Frontal cortex (tissue), 4 donors: ENCODE measurements around the gene C5AR2. TPM values are rescaled to one million over a fixed set of nuclear protein-coding genes. Genes with fewer than 3 reads are reported as not detected.
"Not testable (repeated sequence)": the region's sequence is repeated elsewhere in the genome, so short reads cannot be mapped to it uniquely, and the experiment has no call there.

Experiments
- DNase-seq, 2 donors: peaks; one replicate each; pipeline ENCODE4 v3.0.0; 2012; ENCODE audit warnings: low spot score in 2 of 2
- FAIRE-seq: peaks from 2 replicates; lab custom pipeline; 2012; peaks lifted over from hg19 to GRCh38; lab: Jason Lieb, UNC
- total RNA-seq: library from RNA; depleted of rRNA; stranded (reverse); fragments of >200 nt; gene quantifications from one replicate; pipeline ENCODE4 v1.2.3, GENCODE V29; 2014
- donor health status: control.
- donor health status: control.
- donor health status: control.

Gene C5AR2
- total RNA-seq: under 0.01 TPM

DNA sequence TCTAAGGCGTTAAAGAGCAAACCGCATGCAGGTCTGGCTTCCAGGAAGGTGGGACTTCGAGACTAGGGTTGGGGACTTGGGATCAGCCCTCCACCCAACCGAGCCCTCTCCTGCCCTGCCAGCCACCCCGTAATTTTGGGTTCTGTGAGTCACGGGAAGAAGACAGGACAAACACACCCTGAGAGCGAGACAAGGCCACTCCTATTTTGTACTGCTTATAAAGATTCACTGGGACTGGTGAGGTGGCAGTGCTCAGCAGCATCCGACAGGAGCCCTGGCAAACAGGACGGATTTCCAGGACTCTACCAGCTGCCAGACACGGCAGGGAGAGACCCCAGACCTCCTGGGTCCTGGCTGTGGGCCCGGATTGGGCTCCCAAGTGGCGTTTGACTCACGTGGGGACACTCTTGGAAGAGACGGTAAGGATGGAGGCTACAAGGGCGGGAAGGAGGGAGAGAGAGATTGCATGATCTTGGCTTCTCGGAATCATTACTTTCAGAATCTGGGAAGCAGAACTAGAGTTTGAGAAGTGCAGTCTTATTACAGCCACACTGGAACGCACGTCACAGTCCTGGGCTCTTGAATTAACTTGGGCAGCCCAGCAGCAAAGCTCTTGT, at the start of gene C5AR2:
Gene C5AR2, plus strand, starts transcription at position 245 of the 617 bp plus-strand sequence. CDS start 8,625 bp downstream, outside the sequence.
- DNase-seq (no peak), FAIRE-seq (no peak)

DNA sequence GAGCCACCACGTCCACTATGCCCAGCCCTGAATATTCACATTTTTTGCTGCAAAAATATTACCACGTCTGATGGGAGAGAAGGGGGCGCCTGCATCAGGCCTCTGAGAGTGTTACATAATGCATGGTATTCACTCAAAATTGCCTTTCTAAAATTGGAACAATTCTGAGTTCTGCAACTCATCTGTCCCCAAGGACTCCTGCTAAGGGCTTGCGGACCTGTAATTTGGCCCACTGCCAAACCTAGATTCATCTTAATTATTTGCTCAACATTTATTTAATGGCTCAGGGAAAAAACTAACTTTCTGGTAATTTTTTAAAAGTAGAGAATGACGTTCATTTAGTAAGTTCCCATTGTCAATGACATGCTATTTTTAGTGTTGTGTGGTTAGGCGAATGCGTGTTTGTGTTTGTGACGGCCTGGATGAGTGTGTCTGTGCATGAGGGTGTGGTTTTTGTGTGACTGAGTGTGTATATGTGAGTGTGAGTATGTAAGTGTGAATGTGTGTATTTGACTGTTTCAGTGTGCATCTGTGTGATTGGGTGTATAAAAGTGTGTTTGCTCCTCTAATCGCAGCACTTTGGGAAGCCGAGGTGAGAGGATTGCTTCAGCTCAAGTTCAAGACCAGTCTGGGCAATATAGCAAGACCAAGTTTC, 48.4 kb upstream of the C5AR2 start:
- FAIRE-seq: no peak
- DNase-seq: no peak

DNA sequence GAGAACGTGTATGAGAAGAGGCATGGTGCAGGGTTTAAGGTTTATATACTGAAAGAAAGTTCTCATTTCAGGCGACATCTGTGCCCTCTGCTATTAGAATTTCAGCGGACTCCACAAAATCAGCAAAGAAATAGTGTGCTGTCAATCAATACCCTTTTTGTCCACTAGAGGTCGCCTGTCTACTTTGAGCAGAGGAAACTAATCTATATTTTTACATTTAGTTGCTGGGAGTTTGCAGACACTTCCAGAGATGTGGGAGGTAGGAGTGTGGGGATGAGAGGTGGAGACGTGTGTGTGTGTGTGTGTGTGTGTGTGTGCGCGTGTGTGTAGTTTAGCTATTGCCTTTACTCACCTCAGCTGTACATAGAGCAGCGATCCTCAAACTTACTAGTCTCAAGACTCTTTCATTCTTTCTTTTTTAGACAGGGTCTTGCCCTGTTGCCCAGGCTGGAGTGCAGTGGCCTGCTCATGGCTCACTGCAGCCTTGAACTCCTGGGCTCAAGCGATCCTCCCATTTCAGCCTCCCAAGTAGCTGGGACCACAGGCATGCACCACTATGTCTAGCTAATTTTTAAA, 47.6 kb upstream of the C5AR2 start:
- no peak for FAIRE-seq

DNA sequence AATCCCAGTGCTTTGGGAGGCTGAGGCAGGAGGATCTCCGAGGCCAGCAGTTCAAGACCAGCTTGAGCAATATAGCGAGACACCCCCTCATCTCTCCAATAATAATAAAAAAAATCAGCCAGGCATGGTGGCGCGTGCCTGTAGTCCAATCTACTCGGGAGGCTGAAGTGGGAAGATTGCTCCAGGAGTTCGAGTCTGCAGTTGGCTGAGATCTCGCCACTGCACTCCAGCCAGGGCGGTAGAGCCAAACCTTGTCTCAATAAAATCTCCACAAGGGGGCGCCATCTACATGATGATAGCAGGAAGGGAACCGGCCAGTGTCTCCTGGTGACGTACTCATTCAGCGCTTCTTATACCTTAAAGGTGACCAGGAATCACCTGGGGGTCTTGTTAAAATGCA, 35.9 kb upstream of the C5AR2 start:
- DNase-seq: peak; percentile 36 to 72
- FAIRE-seq: no peak

More for the DNA sequence above, 47.6 kb upstream of the C5AR2 start:
- peak in 1 of 2 donors; percentile 34 for DNase-seq

DNA sequence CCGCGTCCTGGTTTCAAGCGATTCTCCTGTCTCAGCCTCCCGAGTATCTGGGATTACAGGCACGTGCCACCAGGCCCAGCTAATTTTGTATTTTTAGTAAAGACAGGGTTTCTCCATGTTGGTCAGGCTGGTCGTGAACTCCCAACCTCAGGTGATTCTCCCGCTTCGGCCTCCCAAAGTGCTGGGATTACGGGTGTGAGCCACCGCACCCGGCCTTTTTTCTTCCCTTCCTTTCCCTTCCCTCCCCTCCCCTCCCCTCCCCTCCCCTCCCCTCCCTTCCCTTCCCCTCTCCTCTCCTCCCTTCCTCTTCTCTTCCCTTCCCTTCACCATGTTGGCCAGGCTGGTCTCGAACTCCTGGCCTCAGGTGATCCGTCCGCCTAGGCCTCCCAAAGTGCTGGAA, 31.1 kb upstream of the C5AR2 start:
- DNase-seq, FAIRE-seq: not testable (repeated sequence)

DNA sequence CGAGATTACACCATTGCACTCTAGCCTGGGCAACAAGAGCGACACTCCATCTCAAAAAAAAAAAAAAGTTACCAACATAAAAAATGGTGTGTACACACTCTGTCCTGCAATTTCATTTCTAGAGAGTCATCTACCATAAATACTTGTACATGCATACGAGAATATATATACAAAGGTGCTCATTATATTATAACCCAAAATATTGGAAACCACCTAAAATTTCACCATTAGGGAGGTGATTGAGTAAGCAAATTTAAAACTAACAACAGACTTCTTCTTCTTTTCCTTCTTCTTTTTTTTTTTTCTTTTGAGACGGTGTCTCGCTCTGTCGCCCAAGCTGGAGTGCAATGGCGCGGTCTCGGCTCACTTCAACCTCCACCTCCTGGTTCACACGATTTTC, 29.7 kb upstream of the C5AR2 start:
- no peak for FAIRE-seq
- DNase-seq: no peak

DNA sequence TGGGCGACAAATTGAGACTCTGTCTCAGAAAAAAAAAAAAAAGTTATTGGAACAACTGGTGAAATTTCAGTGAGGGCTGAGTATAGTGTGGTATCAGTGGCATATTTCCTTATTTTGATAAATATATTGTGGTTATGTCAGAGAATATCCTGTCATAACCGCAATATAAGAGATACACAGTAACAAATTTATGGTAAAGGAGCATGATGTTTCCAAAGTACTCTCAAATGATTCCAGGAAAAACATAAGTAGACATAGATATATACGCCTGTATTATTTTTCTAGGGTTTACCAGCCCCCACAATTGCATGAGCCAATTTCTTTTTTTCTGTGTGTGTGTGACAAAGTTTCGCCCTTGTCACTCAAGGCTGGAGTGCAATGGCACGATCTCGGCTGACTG, 28.0 kb upstream of the C5AR2 start:
- DNase-seq (no peak), FAIRE-seq (no peak)

DNA sequence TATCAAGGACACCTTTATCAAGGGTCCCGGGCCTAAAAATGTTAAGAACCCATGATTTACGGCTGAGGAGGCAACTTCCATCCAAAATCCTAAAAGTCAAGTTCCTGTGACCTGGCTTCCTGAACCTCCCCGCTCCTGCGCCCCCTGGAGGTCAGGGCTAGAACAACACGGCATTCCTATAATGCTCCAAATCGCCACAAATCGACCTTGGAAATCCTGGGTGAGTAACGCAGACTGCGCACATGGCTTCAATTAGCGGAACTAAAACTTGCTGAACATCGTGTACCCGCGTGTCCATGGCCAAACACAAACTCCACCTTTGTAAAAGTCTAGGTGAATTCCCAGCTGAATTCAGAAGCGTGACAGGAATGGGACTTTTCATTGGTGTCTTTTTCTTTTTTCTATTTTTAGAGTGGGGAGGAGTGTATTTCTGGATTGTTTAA, 26.6 kb upstream of the C5AR2 start:
- DNase-seq: peak in 1 of 2 donors; percentile 68

DNA sequence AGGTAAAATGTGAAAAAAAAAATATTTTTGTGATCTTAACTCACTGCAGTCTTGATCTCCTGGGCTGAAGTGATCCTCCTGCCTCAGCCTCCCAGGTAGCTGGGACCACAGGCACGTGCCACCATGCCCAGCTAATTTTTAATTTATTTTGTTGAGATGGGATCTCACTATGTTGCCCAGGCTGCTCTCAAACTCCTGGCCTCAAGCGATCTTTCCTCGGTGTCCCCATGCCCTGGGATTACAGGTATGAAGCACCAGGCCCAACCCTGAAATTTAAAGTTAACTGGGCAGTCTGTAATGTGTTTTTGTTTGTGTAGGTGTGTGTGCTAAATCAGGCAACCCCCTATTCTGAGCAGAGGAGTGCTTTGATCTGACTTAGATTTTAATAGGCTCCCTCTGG, 25.7 kb upstream of the C5AR2 start:
- DNase-seq (no peak), FAIRE-seq (no peak)

More for the DNA sequence above, 26.6 kb upstream of the C5AR2 start:
- FAIRE-seq: no peak

DNA sequence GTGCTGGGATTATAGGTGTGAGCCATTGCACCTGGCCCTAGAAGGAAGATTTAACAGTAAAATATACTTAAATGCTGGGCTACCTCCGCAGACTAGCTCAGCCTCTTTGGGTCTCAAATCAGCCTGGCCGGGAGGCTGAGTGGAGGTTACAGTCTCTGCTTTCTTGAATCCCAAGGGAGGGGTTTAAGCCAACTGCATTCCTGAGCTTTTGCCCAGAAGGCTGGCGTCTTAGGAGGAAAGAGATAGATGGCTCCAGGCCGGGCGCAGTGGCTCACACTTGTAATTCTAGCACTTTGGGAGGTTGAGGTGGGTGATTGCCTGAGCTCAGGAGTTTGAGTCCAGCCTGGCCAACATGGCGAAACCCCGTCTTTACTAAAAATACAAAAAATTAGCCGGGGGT, 22.9 kb upstream of the C5AR2 start:
- FAIRE-seq: no peak
- DNase-seq: no peak

DNA sequence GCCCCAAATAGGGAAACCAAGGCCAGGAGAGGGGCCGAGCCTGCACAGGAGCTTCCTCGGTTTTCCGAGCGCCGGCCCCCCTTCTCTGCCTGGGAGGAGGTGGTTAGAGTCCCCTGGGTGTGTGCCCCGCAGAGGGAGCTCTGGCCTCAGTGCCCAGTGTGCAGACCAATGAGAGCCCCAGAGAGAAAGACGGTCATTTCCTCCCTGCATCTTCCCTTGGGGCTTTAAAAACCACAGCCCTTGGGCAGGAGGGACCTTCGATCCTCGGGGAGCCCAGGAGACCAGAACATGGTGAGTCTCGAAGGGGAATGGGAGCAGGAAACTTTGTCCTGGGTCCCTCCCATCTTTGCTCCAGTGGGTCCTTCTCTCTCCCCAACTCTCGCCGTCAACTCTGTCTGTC, 22.4 kb upstream of the C5AR2 start, which contains the start of gene C5AR1:
Gene C5AR1, plus strand, starts transcription at position 254 of the 400 bp plus-strand sequence. Its CDS starts 35 bp downstream, at position 289.
- no peak for DNase-seq
- FAIRE-seq: no peak

DNA sequence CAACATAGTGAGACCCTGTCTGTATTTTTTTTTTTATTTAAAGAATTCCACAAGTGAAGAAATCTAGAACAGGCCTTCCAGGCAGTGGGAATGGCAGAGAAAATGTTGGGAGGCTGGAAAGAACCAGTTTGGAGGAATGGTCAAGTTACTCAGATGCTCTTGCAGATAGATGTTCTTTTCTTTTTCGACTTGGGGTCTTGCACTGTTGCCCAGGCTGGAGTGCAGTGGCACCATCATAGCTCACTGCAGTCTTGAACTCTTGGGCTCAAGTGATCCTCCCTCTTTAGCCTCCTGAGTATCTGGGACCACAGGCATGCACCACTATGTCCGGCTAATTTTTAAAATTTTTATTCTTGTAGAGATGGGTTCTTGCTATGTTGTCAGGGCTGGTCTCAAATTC, 21.7 kb upstream of the C5AR2 start:
- DNase-seq: no peak
- FAIRE-seq: no peak

DNA sequence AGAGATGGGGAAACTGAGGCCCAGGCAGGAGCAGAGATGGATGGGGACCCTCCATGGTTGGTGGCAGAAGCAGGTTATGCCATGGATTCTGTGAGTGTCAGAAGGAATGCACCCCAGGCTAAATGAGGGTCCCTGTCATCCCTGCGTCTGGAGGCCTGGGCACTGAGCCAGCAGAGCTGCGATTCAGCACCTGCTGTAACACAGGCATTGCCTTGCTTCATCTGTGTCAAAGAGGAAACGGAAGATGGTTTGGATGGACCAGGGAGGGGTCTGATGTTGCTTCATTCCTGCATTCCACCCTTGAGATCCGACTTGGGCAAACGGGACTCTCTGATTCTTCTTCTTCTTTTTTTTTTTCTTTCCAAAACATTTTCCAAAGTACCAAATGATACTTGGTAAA, 21.2 kb upstream of the C5AR2 start:
- FAIRE-seq (no peak), DNase-seq (no peak)

DNA sequence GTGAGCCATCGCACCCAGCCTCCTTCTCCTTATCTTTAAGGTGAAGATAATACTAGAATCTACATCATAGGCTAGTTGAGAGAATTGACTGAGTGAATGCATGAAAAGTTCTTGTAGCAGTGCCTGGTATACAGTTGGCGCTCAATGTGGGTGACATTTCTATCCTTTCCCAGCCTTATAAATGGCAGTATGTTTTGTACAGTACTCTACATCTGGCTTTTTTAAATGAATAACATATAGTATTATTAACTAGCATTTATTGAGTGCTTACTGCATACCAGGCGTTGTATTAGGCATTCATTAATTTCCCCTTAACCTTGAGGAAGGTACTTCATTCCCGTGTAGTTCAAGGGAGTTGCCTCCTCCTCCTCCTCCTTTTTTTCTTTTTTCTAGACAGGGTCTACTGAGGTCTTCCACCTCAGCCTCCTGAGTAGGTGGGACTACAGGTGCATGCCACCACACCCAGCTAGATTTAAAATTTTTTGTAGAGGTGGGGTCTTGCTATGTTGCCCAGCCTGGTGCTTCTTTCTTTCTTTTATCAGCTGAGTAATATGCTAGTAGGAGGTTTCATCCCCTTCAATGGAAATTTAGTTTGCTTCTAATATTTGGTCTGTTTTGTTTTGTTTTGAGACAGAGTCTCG, 19.5 kb upstream of the C5AR2 start:
- FAIRE-seq (no peak), DNase-seq (no peak)

DNA sequence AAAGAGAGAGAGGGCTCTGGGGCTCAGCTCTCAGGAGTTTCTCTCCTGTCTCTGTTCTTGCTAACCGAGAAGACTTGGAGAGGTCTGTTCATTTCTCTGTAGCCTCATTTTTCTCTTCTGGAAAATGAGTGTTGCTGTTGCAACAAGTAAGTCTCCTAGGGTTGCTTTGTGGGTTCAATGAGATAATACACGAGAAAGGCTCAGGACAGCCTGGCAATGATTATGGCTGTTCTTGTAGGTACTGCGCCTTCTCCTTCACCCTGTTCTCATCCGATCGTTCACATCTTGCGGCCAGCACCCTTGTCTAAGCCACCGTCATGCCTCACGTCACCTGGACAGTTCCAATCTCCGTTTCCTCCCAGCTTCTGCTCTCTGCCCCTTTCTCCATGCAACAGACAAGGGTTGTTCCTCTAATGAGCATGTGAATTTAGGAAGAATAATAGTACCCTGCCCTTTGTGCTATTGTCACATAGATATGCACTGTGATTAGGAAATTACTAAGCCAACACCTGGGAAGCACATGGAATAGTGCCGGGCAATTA, 18.1 kb upstream of the C5AR2 start:
- FAIRE-seq: no peak
- no peak for DNase-seq

DNA sequence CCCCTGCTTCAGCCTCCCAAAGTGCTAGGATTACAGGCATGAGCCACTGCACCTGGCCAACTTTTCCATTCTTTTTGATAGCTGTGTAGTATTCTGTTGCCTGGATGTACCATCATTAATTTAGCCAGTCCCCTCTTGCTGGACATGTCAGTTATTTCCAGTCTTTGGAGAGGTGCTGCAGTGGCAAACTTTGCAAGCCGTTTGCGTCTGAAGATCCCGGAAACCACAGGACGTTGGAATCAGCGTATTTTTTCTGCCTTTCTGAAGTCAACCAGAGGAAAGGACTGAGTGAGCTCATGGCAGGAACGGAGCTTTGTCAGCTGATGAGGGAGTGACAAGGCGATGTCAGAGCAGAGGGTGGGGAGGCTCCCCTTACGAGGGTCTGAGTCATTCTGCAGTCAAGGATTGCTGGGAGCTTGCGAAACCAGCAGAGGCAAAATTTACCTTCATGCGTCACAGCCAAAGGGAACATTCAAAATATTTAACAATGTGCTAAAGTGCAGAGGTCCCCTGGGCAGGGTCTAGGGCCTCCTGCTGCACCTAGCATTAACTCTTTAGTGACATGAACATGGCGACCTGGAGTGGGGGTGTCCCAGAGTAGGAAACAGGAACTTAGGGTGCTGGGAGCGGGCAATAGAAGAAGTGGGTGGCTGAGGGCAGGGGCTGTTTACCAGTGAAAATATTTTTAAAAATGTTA, 16.7 kb upstream of the C5AR2 start:
- DNase-seq: no peak
- FAIRE-seq: no peak

DNA sequence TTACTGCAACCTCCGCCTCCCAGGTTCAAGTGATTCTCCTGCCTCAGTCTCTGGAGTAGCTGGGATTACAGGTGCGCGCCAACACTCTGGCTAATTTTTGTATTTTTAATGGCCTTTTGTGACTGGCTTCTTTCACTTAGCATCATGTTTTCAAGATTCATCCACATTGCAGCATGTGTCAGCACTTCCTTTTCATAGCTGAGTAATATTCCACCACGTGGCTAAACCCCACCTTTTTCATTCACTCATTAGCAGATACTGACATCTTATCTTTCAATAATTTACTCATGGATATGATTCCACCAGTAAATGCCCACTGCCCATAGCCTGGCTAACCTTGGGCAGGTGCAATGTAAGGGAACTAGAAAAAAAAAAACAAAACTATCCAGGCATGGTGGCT, 15.5 kb upstream of the C5AR2 start:
- FAIRE-seq: no peak

DNA sequence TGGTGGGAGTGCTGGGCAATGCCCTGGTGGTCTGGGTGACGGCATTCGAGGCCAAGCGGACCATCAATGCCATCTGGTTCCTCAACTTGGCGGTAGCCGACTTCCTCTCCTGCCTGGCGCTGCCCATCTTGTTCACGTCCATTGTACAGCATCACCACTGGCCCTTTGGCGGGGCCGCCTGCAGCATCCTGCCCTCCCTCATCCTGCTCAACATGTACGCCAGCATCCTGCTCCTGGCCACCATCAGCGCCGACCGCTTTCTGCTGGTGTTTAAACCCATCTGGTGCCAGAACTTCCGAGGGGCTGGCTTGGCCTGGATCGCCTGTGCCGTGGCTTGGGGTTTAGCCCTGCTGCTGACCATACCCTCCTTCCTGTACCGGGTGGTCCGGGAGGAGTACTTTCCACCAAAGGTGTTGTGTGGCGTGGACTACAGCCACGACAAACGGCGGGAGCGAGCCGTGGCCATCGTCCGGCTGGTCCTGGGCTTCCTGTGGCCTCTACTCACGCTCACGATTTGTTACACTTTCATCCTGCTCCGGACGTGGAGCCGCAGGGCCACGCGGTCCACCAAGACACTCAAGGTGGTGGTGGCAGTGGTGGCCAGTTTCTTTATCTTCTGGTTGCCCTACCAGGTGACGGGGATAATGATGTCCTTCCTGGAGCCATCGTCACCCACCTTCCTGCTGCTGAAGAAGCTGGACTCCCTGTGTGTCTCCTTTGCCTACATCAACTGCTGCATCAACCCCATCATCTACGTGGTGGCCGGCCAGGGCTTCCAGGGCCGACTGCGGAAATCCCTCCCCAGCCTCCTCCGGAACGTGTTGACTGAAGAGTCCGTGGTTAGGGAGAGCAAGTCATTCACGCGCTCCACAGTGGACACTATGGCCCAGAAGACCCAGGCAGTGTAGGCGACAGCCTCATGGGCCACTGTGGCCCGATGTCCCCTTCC, 11.8 kb upstream of the C5AR2 start:
- no peak for DNase-seq
- FAIRE-seq: no peak

More for the DNA sequence above, 15.5 kb upstream of the C5AR2 start:
- DNase-seq: no peak

DNA sequence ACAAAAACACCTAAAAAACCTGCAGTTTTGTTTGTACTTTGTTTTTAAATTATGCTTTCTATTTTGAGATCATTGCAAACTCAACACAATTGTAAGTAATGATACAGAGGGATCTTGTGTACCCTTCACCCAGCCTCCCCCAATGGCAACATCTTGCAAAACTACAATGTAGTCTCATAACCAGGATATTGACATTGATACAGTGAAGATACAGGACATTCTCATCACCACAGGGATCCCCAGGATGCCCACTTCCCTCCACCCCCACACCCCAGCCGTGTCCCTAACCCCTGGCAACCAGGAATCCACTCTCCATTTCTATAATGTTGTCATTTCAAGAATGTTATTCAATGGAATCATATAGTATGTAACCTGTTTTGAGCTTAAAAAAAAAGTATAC, 10.3 kb upstream of the C5AR2 start:
- FAIRE-seq: no peak
- no peak for DNase-seq
